DOHH2 (cell line): ENCODE results near the gene RBP4.

ENCODE experiments used
- H3F3A ChIP-seq: fragments of 200-600 bp; sonication (generic), shearing (Covaris generic); 2 replicates; pipeline ENCODE4 v1.6.0; 2016; ENCODE audit warnings: antibody characterized with exemption, mild to moderate bottlenecking; ENCODE audit not compliant: control insufficient read depth, insufficient read depth
- H3K27ac ChIP-seq: fragments of 200-600 bp; sonication (generic); 2 replicates; pipeline ENCODE4 v1.5.1; 2014; ENCODE audit warnings: low read depth, mild to moderate bottlenecking, low read length, moderate library complexity
- H3K27me3 ChIP-seq: fragments of 200-600 bp; sonication (generic); 2 replicates; pipeline ENCODE4 v1.6.1; 2014; ENCODE audit warnings: mild to moderate bottlenecking, low read length, mixed read lengths; ENCODE audit not compliant: control insufficient read depth
- H3K36me3 ChIP-seq: fragments of 200-600 bp; sonication (generic); 2 replicates; pipeline ENCODE4 v1.6.1; 2014; ENCODE audit warnings: mild to moderate bottlenecking, low read length, moderate library complexity, mixed read lengths; ENCODE audit not compliant: control insufficient read depth
- H3K4me1 ChIP-seq: fragments of 200-600 bp; sonication (generic); 2 replicates; pipeline ENCODE4 v1.6.1; 2014; ENCODE audit warnings: mild to moderate bottlenecking, low read length, mixed read lengths; ENCODE audit not compliant: control insufficient read depth
- H3K4me2 ChIP-seq: fragments of 200-600 bp; sonication (generic); 2 replicates; pipeline ENCODE4 v1.6.0; 2014; ENCODE audit warnings: mild to moderate bottlenecking, low read length, moderate library complexity
- H3K4me3 ChIP-seq: fragments of 200-600 bp; sonication (generic); 2 replicates; pipeline ENCODE4 v1.5.1; 2014; ENCODE audit warnings: mild to moderate bottlenecking, low read length, mixed read lengths
- H3K79me2 ChIP-seq: fragments of 200-600 bp; sonication (generic); 2 replicates; pipeline ENCODE4 v1.6.1; 2014; ENCODE audit warnings: mild to moderate bottlenecking, low read length, mixed read lengths; ENCODE audit not compliant: control insufficient read depth
- H3K9me2 ChIP-seq: fragments of 200-600 bp; sonication (generic); replicated peaks from 2 replicates; pipeline ENCODE4 v1.6.1; 2014; ENCODE audit warnings: mild to moderate bottlenecking, low read length, mixed read lengths; ENCODE audit not compliant: control insufficient read depth
- H3K9me3 ChIP-seq: fragments of 200-600 bp; sonication (generic); 2 replicates; pipeline ENCODE4 v1.6.1; 2014; ENCODE audit warnings: antibody characterized with exemption, low read length, mixed read lengths; ENCODE audit not compliant: control insufficient read depth, insufficient read depth
- H4K20me1 ChIP-seq: fragments of 200-600 bp; sonication (generic); 2 replicates; pipeline ENCODE4 v1.6.0; 2014; ENCODE audit warnings: low read depth, mild to moderate bottlenecking, antibody characterized with exemption, low read length, moderate library complexity; ENCODE audit not compliant: control insufficient read depth, insufficient read depth
- EZH2phosphoT487 ChIP-seq: fragments of 200-600 bp; sonication (generic); IDR thresholded peaks from 2 replicates; pipeline ENCODE4 v1.6.1; 2017; ENCODE audit warnings: borderline replicate concordance, mild to moderate bottlenecking, antibody characterized with exemption, low read length, moderate library complexity, mixed read lengths
- TF ChIP-seq, protein P1 (sequence below): fragments of 200-600 bp; sonication (generic); IDR thresholded peaks from one replicate; pipeline ENCODE4 v1.5.1; 2014; ENCODE audit warnings: antibody characterized with exemption, mild to moderate bottlenecking, low read depth, low read length; ENCODE audit not compliant: poor library complexity, severe bottlenecking

The RBP4 gene

DNA sequence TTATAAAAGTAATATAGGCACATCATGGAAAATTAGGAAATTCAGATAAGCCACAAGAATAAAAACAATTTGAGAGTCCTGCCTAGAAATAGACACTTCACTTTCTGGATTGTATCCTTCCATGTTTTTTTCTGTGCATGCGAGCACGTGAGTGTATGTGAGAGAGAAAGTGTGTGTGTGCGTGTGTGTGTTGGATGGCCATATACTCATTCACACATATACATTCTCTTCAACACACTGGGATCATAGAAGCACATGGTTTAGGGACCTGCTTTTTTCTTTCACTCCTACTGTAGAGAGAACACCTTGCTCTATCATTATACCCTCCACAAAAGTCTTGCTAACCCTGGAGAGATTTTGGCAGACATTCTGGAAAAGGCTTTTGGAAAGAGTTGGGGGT, 27.1 kb downstream of the RBP4 start:
- no peaks in the 10 kb centered on the region for H3K9me3 ChIP-seq
- no peak overlapping the region for H3K4me3 ChIP-seq
- H3K9me2 ChIP-seq = no peaks in the 10 kb centered on the region
- no peaks in the 10 kb centered on the region for H3F3A ChIP-seq
- no peak overlapping the region for H3K27ac ChIP-seq
- H3K27me3 ChIP-seq = peaks cover 9% of the 10 kb centered on the region; the same call in 1 of the 2 replicates
- no peaks in the 10 kb centered on the region for H3K79me2 ChIP-seq
- H4K20me1 ChIP-seq = no peaks in the 10 kb centered on the region
- no peaks in the 10 kb centered on the region for H3K4me1 ChIP-seq
- H3K4me2 ChIP-seq = no peak overlapping the region
- TF ChIP-seq, protein P1, sequence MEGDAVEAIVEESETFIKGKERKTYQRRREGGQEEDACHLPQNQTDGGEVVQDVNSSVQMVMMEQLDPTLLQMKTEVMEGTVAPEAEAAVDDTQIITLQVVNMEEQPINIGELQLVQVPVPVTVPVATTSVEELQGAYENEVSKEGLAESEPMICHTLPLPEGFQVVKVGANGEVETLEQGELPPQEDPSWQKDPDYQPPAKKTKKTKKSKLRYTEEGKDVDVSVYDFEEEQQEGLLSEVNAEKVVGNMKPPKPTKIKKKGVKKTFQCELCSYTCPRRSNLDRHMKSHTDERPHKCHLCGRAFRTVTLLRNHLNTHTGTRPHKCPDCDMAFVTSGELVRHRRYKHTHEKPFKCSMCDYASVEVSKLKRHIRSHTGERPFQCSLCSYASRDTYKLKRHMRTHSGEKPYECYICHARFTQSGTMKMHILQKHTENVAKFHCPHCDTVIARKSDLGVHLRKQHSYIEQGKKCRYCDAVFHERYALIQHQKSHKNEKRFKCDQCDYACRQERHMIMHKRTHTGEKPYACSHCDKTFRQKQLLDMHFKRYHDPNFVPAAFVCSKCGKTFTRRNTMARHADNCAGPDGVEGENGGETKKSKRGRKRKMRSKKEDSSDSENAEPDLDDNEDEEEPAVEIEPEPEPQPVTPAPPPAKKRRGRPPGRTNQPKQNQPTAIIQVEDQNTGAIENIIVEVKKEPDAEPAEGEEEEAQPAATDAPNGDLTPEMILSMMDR = no peak
- TF ChIP-seq EZH2phosphoT487 = no peak
- H3K36me3 ChIP-seq = no peaks in the 10 kb centered on the region

DNA sequence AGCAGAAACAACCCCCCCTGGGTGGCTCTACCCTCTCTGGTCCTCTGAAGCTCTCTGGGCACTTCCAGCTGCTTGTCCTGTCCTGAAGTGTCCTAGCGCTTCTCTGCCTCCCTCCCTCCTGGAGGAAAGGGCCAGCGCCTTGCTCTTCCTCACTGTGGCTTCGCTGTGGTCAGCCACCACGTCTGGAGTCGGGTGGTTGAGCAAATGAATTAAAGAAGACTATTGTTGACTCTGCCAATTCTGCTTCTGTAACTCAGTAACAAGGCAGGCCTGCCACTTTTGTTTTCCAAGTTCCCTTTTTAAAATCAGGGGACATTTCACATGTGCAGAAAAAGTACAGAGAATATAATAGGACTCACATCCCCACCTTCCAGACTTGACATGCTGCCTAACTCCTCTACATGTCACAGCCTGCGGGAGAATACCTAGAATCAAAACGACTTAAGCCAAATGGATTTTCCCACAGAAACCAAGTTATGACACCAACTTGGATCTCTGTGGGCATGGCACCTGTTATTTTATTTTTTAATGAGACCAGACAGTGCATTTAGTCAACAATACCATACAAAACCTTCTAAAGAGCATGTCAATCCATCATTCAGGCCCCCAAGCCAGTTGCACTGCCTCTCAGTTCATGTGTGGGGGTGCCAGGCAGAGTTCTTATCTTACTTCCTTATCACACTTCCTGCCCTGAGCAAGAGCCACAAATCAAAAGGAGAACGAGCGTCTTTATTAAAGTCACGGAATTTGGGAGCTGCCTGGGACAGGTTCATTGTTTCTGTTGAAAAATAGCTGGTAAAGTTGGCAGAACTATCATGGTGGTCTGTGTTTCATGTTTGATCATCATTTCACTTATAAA, 27.8 kb downstream of the RBP4 start:
- no peak overlapping the region for H3K4me2 ChIP-seq
- TF ChIP-seq, protein P1 = no peak
- no peak for TF ChIP-seq EZH2phosphoT487
- H3K27me3 ChIP-seq = peaks cover 9% of the 10 kb centered on the region; the same call in 1 of the 2 replicates

DNA sequence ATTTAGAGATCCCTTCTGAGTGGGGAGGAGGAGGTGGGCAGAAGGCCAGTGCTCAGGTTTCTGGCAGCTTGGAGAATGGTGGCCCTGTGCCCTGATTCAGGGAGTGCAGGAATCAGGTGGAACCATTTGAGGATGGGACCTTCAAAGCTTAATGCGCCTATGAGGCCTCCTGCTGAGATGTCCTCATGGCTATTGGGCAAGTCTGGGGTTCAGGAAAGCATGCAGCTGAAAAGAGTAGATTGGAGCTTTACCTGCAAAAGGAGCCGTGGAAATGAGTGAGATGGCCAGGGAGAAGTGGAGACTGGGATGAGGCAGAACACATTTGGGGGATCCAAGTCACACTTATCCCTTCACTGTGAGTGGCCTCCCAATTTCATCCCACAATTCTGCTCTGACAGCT, 28.4 kb downstream of the RBP4 start:
- no peak overlapping the region for H3K4me3 ChIP-seq
- peaks cover 9% of the 10 kb centered on the region; the same call in 1 of the 2 replicates for H3K27me3 ChIP-seq
- H3K4me1 ChIP-seq = no peaks in the 10 kb centered on the region
- no peaks in the 10 kb centered on the region for H3K36me3 ChIP-seq
- no peaks in the 10 kb centered on the region for H3K79me2 ChIP-seq
- no peaks in the 10 kb centered on the region for H3K9me3 ChIP-seq
- no peak overlapping the region for H3K27ac ChIP-seq
- no peak for TF ChIP-seq EZH2phosphoT487
- TF ChIP-seq, protein P1 = no peak
- no peaks in the 10 kb centered on the region for H4K20me1 ChIP-seq
- H3K4me2 ChIP-seq = no peak overlapping the region
- no peaks in the 10 kb centered on the region for H3F3A ChIP-seq
- no peaks in the 10 kb centered on the region for H3K9me2 ChIP-seq

More for the DNA sequence above, 27.8 kb downstream of the RBP4 start:
- H3K4me1 ChIP-seq = no peaks in the 10 kb centered on the region
- no peaks in the 10 kb centered on the region for H3K9me2 ChIP-seq
- H3K4me3 ChIP-seq = no peak overlapping the region
- H3F3A ChIP-seq = no peaks in the 10 kb centered on the region
- no peaks in the 10 kb centered on the region for H4K20me1 ChIP-seq
- no peaks in the 10 kb centered on the region for H3K36me3 ChIP-seq
- no peak overlapping the region for H3K27ac ChIP-seq
- H3K9me3 ChIP-seq = no peaks in the 10 kb centered on the region
- no peaks in the 10 kb centered on the region for H3K79me2 ChIP-seq
